ENCODE measurements around the gene KXD1.

The KXD1 gene

GRCh38 chr19:18613589-18614234 lies 56.0 kb downstream of the KXD1 start:
- no peak for DNase-seq (ENCODE audit: low read depth in 2 of 2)

- DNase-seq (ENCODE audit: low read depth in 2 of 2) = no peak
These were observed 58.4 kb downstream of the KXD1 start for GRCh38 chr19:18616023-18616422.

- no peak for DNase-seq (ENCODE audit: low read depth in 2 of 2)
These were observed 59.9 kb downstream of the KXD1 start for GRCh38 chr19:18617562-18617961.

- DNase-seq (ENCODE audit: low read depth in 2 of 2) = no peak
These were observed 60.6 kb downstream of the KXD1 start for GRCh38 chr19:18618236-18618635.
